GM23338 (cell line): ENCODE measurements around the gene CCDC179.

Experiments used
- CTCF ChIP-seq, 2 experiments: fragments of 200-600 bp in 1 of 2; sonication (generic) in 1 of 2; conservative IDR thresholded peaks; 2 replicates each; pipeline versions ENCODE4 v1.5.1 to v1.6.1; 2016 to 2017; ENCODE audit warnings: antibody characterized with exemption in 2 of 2, low read depth in 2 of 2, mild to moderate bottlenecking in 2 of 2, moderate library complexity in 1 of 2
- POLR2AphosphoS5 ChIP-seq: IDR thresholded peaks from 2 replicates; pipeline ENCODE4 v1.6.1; 2016; ENCODE audit warnings: antibody characterized with exemption, low read depth

- TF ChIP-seq CTCF (conservative IDR thresholded peaks at IDR 0.05; ENCODE audit: low read depth in 2 of 2) (no peak), POLR2AphosphoS5 (no peak)
These were observed 23.9 kb upstream of the CCDC179 start for GRCh38 chr11:22884217-22884616.
